Pons (tissue), 1 donor: ENCODE results near the gene ZNF446.
A peak's percentile ranks its signal among the peaks of the same experiment; 100 is the strongest.
"Not testable (repeated sequence)": the region's sequence is repeated elsewhere in the genome, so short reads cannot be mapped to it uniquely, and the experiment has no call there.

Experiments
- DNase-seq: peaks from one replicate; pipeline ENCODE4 v3.0.0-alpha.2; 2016; ENCODE audit warnings: low spot score

Gene ZNF446

DNA sequence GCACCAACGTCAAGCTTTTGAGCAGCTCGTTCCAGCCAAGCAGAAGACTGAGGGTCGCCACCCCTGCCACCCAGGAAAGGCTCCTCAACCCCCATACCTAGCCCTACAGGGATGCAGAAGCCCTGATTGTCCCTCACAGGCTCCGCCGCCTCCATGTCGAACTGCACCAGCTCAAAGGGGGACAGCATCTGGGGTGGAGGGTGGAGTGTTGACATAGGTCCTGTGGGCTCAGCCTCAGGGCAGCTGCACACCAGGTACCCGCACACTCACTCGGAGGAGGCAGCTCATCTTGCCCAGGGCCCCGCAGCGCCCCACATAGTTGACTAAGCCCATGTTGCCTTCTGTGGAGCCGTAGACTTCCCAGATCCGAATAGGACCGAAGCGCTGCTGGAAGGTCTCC is 24.1 kb downstream of the ZNF446 start:
- DNase-seq, result no peak

DNA sequence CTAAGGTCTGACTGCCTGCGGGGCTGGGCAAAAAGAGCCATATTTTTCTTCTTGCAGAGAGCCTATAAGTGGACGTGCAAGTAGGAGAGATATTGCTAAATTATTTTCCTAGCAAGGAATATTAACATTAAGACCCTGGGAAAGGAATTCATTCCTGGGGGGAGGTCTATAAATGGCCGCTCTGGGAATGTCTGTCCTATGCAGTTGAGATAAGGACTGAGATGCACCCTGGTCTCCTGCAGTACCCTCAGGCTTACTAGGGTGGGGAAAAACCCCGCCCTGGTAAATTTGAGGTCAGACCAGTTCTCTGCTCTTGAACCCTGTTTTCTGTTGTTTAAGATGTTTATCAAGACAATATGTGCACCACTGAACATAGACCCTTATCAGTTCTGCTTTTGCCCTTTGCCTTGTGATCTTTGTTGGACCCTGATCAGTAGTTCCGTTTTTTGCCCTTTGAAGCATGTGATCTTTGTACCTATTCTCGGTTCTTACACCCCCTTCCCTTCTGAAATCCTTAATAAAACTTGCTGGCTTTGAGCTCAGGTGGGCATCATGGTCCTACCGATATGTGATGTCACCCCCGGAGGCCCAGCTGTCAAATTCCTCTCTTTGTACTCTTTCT is 31.6 kb downstream of the ZNF446 start:
- not testable (repeated sequence) for DNase-seq

DNA sequence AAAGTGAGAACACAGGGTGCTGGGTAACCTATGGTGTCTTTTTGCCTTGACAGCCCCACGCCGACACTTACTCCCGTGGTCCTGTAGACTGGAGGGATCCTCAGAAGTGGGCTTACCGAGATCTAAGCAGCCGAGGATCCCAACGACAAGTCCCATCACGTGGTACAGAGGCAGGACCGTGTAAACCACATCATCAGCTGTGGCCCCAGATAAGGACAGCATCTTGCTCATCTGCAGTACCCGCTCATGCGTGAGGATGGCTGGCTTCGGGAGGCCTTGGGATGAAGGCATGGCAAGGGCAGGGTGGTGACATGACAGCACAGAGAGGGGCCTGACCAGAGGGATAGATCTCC is 33.6 kb downstream of the ZNF446 start:
- DNase-seq, result no peak

DNA sequence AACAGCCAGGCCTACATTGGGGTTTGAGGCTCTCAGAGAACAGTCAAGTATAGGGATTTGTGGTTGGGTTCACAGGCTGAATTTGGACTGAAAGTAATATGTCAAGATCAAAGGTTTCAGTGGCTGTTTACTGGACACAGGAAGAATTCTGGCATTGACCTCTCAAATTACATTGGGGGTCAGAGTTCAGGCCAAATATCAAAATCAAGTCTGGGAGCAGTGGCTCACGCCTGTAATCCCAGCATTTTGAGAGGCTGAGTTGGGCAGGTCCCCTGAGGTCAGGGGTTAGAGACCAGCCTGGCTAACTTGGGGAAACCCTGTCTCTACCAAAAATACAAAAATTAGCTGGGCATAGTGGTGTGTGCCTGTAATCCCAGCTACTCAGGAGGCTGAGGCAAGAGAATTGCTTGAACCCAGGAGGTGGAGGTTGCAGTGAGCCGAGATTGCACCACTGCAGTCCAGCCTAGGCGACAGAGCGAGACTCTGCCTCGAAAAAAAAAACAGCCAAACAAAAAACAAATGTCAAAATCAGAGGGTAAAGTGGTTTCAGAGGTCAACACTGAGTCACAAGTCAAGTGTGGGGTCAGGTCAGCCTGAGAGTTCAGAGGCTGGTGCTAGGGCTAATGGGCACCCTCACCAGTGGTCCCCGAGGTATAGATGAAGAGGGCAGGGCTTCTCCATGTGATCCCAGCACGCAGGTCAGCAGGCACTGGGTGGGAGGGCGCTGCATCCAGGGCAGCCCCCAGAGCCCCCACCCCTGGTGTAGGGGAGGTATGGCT is 34.1 kb downstream of the ZNF446 start:
- DNase-seq, result no peak

DNA sequence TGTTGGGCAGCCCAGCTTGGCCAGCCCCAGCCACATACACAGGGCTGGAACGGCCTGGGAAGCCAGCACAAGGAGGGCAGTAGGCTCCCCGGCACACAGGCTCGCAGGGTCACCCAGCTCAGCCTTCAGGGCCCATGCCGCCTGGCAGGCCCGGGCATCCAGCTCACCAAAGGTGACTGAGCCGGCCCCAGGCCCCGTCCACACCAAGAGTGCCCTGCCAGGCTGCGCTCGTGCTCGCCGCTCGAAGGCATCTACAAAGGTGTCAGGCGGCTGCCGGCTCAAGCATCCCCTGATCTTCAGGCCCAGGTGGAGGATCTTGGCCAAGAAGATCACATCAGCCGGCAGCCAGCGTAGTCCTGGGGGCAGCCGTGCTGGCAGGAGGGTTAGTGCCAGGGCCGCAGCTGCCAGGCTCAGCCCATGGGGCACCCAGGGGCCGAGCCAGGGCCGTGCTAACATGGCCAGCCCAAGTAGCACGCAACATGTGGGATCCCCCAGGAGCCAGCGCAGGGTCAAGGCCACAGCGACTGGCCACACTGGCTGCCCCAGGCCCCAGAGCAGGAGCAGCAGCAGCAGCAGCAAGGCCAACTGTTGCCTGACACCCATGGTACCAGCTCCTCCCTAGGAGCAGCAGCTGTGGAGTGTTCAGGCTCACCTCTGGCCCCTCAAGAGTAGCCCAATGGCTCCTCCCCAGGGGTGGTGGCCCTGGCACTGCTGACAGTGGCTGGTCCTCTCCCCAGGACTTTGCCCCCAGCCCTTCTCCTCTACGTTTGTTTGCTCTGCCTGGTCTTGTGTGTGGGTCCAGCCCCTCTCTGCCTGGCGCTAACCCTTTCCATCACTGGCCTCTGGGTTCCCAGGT is 35.4 kb downstream of the ZNF446 start, which contains the start of gene SLC27A5:
Gene SLC27A5, minus strand, starts transcription at position 640 of the 856 bp plus-strand sequence. Its CDS starts 37 bp downstream, at position 603.
- DNase-seq, result no peak

DNA sequence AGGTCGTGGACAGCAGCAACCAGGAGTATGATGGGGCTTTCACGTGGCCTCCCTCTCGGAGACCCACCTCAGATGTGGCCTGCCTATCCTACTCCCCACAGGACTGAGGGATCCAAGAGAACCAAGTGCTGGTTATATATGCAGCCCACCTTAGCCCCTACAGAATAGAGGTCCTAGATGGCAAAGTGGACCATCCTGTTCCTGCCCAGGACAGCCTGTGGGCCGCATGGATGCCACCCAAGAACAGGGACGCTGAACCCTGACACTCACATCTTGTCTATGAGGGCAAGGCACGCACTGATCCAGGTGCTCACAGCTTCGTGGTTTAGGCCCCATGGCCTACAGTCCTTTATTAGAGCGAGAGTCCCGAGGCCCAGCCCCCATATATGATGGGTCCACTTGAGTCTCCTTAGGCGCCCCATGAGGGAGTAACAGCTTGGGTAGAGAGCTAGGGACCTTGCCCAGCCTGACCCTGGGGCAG is 37.1 kb downstream of the ZNF446 start:
- DNase-seq, result no peak

DNA sequence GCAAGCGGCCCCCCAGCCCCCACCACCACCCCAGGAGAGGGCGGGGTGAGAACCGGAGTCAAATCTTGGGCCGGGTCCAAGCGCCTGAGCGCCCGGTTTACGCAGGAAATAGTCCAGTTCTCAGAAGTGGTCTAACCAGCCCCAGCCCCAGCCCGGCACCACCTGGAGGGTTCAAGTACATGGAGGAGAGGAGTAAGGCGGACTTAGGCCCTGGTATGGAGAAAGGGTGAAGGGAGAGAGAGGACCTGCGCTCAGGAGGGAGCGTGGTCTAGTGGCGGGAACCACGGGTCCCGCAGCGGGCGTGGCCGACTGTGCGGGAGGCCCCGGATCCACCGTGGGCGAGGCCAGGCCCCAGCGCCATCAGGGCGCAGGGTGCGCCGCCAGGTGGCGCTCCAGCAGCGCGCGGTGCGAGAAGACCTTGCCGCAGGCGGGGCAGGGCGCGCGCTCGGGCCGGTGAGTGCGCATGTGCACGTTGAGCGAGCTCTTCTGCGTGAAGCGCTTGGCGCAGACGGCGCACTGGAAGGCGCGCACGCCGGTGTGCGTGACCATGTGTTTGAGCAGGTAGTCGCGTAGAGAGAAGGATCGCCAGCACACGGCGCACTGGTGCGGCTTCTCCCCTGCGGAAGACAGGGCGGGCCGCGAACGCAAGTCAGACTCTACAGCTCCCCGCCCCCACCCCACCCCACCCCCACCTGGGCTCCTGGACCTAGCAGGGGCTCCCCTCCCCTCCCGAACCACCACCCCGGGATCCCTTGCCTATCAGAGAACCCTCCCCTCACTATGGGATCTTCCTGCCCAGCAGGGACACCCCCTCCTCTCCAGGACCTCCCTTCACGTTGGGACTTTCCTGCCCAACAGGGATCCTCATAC is 37.8 kb downstream of the ZNF446 start:
- peak; percentile 67 for DNase-seq

DNA sequence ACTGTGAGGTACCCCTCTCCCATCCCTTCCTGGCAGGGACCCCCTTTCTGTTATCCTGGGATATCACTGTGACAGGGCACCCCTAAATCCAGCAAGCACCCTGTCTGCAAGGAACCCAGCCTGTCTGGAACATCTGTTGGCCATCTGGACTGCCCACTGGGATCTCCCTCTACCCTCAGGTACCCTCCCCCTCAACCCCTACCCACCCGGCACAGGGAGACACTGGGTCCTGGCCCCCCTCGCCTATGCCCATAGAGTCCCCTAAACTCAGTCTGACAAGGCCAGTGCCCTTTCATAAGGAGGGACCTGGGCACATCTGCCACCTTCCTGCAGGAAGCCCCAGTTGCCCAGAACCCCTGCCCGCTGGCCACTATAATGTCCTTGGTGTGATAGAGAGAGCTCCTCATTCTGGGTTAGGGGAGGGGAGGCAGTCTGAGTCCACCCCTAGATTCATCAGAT is 38.4 kb downstream of the ZNF446 start:
- DNase-seq, result no peak

DNA sequence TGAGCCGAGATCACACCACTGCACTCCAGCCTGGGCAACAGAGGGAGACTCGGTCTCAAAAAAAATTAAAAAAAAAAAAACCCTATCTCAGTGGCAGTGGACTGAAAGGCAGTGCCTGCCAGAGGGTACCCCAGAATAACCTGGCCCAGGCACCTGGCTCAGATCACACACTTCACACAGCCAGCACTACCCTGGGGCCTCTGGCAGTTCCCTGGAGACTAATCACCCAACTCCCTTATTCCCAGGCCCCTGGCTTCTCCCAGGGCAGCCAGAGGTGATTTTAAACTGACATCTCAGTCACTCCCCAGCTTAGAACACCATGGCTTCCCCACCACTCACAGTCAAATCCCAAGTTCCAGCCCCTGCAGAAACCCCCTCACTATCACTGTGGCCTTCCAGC is 39.1 kb downstream of the ZNF446 start:
- no peak for DNase-seq

DNA sequence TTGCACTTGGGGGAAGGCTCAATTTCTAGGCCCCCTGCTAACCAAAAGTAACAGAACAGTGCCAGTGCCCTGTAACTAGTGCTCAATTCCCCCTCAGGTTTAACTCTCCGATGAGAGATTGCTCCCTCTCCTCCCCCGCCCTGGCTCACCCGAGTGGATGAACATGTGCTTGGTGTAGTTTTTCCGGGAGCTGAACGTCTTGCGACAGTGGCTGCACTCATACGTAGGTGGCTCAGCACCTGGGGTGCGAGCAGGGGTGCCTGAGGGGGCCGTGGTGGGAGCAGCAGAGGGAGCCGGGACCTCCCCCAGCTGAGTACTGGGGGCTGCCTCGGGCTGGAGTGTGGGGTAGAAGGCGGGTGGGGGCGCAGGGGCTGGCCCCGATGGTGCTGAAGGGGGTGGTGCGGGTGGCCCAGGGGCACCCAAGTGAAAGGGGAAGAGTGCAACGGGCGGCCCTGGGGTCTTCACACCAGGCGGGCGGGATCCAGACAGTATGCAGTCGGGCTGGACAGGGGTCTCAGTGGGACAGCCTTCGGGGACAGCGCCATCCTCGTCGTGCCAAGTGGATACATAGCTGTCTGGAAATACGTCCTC is 40.2 kb downstream of the ZNF446 start:
- DNase-seq, result no peak

DNA sequence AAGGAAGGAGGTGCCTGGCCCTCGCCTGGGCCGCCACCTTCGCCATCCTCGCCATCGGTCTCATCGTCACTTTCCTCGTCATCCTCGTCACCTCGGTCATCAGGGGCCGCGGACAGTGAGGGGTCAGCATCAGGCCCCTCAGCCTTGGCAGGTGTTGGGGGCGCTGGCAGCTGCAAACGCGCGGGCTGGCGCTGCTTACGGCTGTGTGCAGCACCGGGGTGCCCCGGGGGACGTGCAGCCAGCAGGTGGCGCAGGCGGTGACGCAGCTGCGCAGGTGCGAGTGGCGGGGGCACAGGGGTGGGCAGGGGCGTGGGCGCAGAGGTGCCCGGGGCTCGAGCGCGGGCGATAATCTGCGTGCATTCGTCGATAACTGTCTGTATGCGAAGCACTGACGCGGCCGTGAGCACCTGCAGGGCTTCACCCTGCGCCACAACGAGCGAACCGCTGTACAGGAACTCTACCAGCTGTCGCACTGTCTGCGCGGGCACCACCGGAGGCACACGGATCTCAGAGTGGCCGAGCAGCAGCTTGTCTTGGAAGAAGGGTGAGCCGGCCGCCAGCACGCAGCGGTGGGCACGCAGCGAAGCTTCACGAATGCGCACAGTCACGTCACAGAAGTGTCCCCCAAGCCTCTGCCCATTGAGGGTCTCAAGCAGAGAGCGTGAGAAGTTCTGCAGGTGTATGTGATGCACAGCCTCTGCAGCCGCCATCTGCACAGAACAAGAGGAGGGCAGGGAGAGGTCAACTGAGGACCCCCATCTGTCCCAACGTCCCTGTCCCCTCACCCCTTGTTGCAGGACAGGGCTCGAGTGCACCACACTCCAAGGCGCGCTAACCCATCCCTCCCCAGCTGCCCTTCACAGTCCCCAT is 41.0 kb downstream of the ZNF446 start:
- no peak for DNase-seq

DNA sequence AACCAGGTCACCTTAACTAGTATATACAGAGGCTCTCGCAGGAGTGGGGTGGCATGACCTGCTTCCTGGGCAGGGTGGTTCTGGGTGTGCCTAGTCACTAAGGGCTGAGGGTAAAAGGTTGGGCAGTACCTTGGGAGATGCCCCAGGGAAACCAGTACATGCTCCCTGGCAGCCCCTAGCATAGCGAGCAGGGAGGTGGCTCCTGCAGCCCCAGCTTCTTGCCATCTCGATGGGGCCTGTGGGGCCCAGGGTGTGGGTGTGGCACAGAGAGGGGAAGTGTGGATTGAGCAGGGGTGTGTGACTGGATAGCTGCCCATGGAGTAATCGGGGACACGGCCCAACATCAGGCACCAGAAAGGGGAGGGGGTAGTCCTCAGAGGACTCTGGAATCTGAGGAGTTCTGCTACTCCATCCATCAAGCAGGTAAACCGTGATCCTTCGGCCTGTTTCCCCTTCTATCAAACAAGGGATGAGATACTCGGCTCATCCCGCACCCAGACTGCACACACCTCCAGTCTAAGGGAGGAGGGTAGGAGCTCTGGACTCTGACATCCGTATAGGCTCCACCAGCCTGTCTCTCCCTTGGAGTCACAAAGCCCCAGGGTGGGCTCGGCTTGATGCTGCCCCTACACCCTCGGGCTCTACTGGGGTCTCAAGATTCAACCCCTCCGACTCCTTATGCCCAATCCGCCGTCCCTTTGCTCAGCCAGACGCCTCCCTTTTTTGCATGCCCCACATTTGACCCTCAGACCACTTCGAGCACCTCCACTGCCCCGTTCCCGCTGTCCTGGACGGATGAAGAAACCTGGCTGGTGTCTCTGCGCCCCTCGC is 42.3 kb downstream of the ZNF446 start:
- no peak for DNase-seq

DNA sequence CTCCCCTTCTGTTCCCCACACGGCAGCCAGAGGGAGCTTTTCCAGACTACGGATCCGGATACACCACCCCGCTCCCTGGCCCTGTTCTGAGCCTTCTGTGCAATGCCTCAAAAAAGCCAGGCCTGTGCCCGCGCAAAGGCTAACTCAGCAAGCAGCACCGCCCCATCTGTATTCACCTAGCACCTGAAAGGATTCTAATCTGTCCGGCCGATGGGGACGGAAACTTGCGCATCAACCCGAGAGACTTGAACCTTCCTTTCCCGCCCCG is 42.9 kb downstream of the ZNF446 start:
- DNase-seq, result peak; percentile 49

DNA sequence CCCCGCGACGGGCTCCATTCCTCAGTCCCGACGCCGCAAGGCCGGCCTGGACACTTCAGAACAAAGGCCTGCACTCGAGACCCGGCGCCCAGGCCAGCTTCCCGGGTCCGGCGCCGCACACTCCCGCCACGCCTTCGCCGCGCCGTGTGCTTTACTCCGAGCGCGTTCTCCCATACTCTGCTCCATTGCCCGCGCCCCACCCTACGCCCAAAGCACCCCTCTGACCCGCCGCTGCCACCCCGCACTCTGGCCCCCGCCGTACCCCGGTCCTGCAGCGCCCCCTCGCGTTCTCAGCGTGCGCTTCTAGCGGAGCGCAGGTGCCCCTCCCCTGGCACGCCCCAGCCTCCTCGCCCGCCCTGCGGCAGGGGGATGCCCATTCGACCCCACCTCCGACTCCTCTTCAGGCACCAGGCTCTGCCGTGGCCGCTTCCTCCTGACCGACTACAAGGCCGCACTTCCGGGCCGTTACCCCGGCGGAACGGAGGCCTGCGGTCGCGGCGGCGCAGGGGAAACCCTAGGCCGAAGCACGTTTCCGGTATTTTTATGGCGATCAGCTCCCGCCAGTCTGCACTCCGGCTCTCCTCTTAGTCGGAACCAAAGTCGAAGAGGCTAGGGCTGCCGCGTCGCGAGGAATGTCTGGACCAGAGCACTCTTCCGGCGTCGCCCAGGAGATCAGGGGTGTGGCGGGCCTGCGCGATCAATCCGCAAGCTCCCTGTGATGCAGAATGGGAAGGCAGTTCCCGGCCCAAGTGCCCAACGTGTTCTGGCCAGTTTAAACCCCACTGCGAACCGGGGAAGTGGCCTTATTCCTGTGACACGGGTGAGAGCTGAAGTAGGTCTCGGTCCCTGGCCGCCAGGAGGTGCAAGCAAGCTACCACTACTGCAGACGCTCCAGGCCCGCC is 43.5 kb downstream of the ZNF446 start, which contains the start of gene ZBTB45:
Gene ZBTB45, minus strand, starts transcription at position 456 of the 902 bp plus-strand sequence. CDS start 2,137 bp downstream, outside the sequence.
- DNase-seq, result peak; percentile 93

DNA sequence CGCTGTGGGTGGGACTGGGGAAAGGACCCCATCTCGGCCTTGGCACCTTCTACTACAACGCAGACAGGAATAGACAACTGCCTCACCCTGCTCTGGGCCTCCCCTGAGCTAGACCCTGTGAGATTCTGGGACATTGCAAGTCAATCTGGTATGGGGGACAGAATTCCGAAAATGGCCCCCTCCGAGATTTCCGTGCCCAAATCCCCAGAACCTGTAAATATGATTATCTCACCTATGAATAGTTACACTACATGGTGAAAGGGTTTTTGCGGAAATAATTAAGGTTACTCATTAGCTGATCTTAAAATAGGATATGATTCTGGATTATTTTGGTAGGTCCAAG is 44.1 kb downstream of the ZNF446 start:
- DNase-seq, result no peak

DNA sequence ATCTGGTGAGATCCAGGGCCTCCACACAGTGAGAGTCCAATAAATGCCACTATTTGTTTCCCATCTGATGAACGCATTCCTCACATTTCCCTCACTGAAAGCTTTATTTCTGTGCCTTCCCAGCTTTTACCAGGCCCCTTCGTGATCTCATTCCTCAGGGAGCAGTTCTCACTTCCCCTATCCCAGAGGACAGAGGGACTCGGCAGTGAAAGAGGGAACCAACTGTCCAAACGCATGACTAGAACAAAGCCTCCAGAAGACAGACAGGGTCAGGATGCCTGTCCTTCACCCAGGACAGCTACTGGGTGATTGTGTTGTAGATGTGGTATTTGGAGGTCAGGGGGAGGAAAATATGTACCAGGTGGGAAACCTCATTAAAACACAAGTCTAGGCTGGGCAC is 45.5 kb downstream of the ZNF446 start:
- no peak for DNase-seq

DNA sequence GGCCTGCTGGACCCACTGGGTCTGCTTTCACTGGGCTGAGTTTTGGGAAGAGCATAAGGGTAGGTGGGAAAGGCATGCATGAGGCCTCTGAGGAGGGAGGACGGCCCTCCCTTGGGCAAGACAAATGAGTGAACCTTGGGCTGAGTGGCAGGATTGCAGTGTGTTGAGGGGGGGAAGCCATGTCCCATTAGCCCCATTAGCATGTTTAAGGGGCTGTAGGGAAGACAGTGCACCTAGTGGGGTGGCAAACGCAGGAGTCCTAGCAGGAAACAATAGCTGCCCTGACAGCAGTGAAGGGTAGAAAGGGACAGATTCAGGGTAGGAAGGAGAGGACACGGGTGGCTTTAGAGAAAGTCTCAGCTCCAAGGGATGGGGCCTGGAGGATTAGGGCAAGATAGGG is 46.6 kb downstream of the ZNF446 start:
- no peak for DNase-seq

DNA sequence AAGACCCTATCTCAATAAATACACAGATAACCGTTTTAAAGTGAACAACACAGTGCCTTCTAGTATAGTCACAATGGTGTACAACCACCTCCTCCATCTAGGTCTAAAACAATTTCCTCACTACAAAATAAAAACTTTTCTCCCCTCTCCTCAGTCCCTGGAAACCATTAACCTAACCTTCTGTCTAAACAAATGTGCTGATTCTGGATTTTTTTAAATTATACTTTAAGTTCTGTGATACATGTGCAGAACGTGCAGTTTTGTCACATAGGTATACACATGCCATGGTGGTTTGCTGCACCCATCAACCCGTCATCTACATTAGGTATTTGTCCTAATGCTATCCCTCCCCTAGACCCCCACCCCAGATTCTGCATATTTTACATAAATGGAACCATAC is 53.3 kb downstream of the ZNF446 start:
- no peak for DNase-seq
